ENCODE measurements around the gene KRTAP6-2.

GRCh38 chr21:30605968-30606367 lies 7.3 kb upstream of the KRTAP6-2 start:
- TF ChIP-seq CTCF (IDR thresholded peaks at IDR 0.05), result no peak
- no peak for TF ChIP-seq POLR2A (IDR thresholded peaks at IDR 0.05)
